OCI-M1 (cell line): ENCODE results near the gene NABP1.

ENCODE experiments used
- DNase-seq: peaks from one replicate; lab custom pipeline; 2025; lab: John Stamatoyannopoulos, UW

NABP1 gene

DNA sequence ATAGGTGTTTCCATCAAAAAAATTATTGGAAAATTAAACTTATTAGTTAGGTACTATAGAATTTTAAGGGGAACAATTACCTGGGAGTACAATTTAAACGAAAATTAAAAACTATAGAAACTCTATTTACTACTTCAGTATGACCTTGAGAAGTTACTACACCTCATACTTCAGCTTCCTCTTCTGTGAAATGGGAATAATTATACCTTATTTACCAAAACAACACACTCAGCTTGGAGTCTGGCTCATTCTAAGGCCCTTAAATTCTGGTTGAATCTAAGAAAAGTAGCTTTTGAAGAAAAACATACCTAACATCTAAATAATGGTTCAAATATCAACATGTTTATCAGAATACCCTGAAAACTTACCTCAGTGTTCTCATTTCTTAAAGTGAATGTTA lies 2.7 kb downstream of the NABP1 start:
- no peak for DNase-seq

GRCh38 chr2:191682126-191682525 lies 4.2 kb downstream of the NABP1 start:
- DNase-seq = no peak

GRCh38 chr2:191686066-191686465 lies 8.1 kb downstream of the NABP1 start:
- DNase-seq = no peak

- DNase-seq = peak; percentile 30
These were observed 8.8 kb downstream of the NABP1 start for GRCh38 chr2:191686729-191687128.

GRCh38 chr2:191687867-191688266 lies 9.9 kb downstream of the NABP1 start:
- no peak for DNase-seq

- DNase-seq = no peak
These were observed 11.2 kb downstream of the NABP1 start for GRCh38 chr2:191688934-191689695.

DNA sequence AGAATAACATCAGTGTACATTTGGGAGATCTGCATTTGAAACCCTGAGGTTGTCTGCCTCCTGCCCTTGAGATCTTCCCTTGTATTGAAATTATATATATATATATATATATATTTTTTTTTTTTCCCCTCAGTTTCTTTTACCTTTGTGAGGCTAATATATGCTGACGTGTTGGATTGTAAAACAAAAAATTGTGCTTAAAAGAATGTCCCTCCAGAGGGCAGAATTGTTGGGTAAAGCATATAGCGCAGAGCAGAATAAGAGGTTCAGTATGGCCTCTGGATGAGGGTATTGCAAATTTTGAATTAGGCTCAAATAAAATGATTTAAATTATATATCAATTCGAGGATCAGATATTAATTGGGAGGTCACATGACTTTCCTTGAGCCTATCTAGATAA lies 12.4 kb downstream of the NABP1 start:
- peak; percentile 47 for DNase-seq

GRCh38 chr2:191691016-191691735 lies 13.2 kb downstream of the NABP1 start:
- DNase-seq = peak; percentile 89

DNA sequence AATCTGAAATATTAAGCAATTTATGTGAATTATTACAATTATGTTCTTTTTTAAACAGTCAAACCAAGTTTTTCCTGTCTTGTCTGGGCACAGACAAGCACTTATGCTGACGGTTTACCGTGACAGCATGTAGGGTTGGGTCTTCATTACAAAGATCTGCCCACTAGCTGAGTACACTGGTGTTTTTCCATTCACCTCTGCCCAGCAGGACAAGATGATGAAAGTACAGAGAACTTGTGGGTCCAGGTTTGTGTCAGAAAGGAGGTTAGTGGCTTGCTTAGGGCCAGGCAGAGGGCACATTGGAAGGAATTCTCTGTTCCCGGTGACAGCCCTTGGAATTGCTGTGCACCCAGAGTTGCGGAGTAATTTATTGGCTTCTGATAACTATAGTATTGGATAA lies 14.0 kb downstream of the NABP1 start:
- no peak for DNase-seq

- DNase-seq = no peak
These were observed 14.7 kb downstream of the NABP1 start for GRCh38 chr2:191692502-191693115.

GRCh38 chr2:191693166-191693565 lies 15.2 kb downstream of the NABP1 start:
- DNase-seq = peak; percentile 20

DNA sequence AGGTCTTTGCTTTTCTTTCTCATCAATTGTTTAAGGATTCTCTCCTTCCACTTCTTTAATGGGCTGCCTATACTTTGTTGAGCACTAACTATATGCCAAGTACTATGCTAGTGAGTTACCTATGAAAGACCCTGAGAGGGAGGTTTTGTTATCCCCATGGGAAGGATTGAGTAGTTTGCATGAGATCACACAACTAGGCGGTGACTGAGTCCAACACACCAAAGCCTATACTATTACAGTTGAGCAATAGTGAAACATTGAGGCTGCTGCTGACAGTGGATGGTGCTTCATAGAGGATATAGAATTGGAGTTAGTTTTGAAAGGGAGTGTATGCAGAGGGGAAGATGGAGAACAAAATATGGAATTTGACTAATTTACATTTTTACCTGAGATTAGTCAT lies 15.8 kb downstream of the NABP1 start:
- DNase-seq = no peak

GRCh38 chr2:191696001-191696400 lies 18.1 kb downstream of the NABP1 start:
- DNase-seq = no peak

GRCh38 chr2:191696966-191697365 lies 19.0 kb downstream of the NABP1 start:
- no peak for DNase-seq

DNA sequence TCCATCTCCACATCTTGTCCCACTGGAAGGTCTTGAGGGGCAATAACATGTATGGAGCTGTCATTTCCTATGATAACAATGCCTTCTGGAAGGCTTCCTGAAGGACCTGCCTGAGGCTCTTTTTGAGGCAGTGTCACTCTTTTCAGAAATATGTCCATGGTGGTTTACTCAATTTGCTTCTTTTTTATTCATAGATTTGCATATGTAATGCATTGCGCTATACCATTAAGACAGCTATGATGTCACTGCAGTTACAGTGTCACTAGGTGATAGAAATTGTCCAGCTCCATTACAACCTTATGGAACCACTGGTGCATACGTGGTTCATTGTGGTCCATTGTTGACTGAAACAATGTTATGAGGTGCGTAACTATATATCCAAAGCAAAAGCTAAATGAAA lies 19.9 kb downstream of the NABP1 start:
- no peak for DNase-seq

GRCh38 chr2:191699341-191699945 lies 21.5 kb downstream of the NABP1 start:
- no peak for DNase-seq

- no peak for DNase-seq
These were observed 23.1 kb downstream of the NABP1 start for GRCh38 chr2:191701029-191701428.

GRCh38 chr2:191701696-191702095 lies 23.8 kb downstream of the NABP1 start:
- no peak for DNase-seq

DNA sequence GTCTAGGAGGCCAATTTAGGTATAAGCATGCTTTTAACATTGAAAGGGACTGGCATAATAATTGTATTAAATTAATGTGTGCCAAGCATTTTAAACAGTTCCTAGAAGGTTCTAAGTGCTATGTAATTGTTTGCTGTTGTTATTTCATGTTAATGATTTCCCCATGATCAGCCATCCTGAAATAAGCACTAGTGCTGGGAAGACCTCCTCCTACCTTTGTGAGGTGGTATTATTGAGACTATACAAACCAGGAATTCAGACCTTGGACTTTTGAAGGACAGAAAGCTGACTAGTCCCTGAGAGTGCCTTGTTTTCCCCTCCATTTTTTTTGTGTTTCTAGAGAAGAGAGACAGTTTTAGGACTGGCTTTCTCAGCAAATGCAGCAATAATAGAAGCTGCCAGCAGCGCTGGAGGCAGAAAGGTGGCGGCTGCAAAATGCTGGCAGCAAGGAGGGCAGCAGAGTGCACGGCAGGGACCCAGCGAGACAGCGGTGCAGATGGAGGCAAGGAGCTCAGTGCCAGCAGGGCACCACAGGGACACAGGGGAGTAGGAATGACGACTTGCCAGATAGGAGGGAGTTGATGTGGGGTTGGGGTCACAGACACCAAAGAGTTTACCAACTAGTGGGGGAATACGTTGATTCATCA lies 25.3 kb downstream of the NABP1 start:
- no peak for DNase-seq

GRCh38 chr2:191705084-191705483 lies 27.1 kb downstream of the NABP1 start:
- DNase-seq = no peak

DNA sequence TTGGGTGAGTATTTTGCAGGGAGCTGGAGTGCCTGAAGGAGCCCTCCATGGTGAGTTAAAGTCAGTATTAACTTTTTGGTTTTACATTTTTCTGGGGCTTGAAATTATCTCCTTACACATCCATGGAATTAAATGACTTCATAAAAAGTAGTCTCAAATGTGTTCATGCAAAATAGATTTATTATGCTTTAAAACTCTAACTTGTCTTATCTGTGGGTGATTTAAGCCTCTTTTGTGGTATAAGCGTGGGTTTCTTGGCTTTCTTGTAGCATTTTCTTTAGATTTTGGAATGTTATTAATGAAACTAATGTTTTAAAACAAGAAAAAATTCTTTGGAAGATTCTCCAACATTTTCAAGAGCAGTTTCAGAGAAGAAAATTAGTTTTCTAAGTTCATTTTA lies 27.8 kb downstream of the NABP1 start:
- DNase-seq = no peak

GRCh38 chr2:191706791-191707190 lies 28.9 kb downstream of the NABP1 start:
- no peak for DNase-seq
